ENCODE results near the gene RABGAP1L.
A peak's percentile ranks its signal among the peaks of the same experiment; 100 is the strongest.
"Not testable (repeated sequence)": the region's sequence is repeated elsewhere in the genome, so short reads cannot be mapped to it uniquely, and the experiment has no call there.

Gene RABGAP1L

GRCh38 chr1:174232761-174233160 lies 73.4 kb downstream of the RABGAP1L start:
- no peaks in the 10 kb centered on the region for H3K4me1 ChIP-seq (ENCODE audit: control insufficient read depth, insufficient read depth, low read length, poor library complexity, severe bottlenecking)
- no peak overlapping the region for H3K4me3 ChIP-seq (ENCODE audit: insufficient read depth, low read depth, low read length, poor library complexity, severe bottlenecking)
- H3K27me3 ChIP-seq (replicated peaks; ENCODE audit: control insufficient read depth, insufficient read depth, low read length, poor library complexity, severe bottlenecking): no peaks in the 10 kb centered on the region
- DNase-seq: no peak
- H3K9me3 ChIP-seq (ENCODE audit: control insufficient read depth, low read length): no peaks in the 10 kb centered on the region
- no peak overlapping the region for H3K27ac ChIP-seq (ENCODE audit: insufficient read depth, low read length, poor library complexity, severe bottlenecking)
- peaks cover 17% of the 10 kb centered on the region for H3K36me3 ChIP-seq (ENCODE audit: control insufficient read depth, insufficient read depth, low read length)

GRCh38 chr1:174238845-174239501 lies 79.7 kb downstream of the RABGAP1L start:
- H3K27me3 ChIP-seq (replicated peaks; ENCODE audit: control insufficient read depth, insufficient read depth, low read length, poor library complexity, severe bottlenecking); H3K4me3 ChIP-seq (ENCODE audit: insufficient read depth, low read depth, low read length, poor library complexity, severe bottlenecking); H3K27ac ChIP-seq (ENCODE audit: insufficient read depth, low read length, poor library complexity, severe bottlenecking); DNase-seq; H3K4me1 ChIP-seq (ENCODE audit: control insufficient read depth, insufficient read depth, low read length, poor library complexity, severe bottlenecking); H3K9me3 ChIP-seq (ENCODE audit: control insufficient read depth, low read length); H3K36me3 ChIP-seq (ENCODE audit: control insufficient read depth, insufficient read depth, low read length): not testable (repeated sequence)

- Histone ChIP-seq H3K27me3 (replicated peaks; ENCODE audit: control insufficient read depth, insufficient read depth, low read length, poor library complexity, severe bottlenecking) (no peaks in the 10 kb centered on the region), H3K4me1 (ENCODE audit: control insufficient read depth, insufficient read depth, low read length, poor library complexity, severe bottlenecking) (no peaks in the 10 kb centered on the region), H3K4me3 (ENCODE audit: insufficient read depth, low read depth, low read length, poor library complexity, severe bottlenecking) (no peak overlapping the region), H3K9me3 (ENCODE audit: control insufficient read depth, low read length) (no peaks in the 10 kb centered on the region), H3K36me3 (ENCODE audit: control insufficient read depth, insufficient read depth, low read length) (peaks cover 14% of the 10 kb centered on the region), H3K27ac (ENCODE audit: insufficient read depth, low read length, poor library complexity, severe bottlenecking) (no peak overlapping the region)
- DNase-seq: no peak
Measured at GRCh38 chr1:174239541-174239940, 80.2 kb downstream of the RABGAP1L start.

GRCh38 chr1:174242856-174243255 lies 83.5 kb downstream of the RABGAP1L start:
- DNase-seq: no peak
- Histone ChIP-seq H3K36me3 (ENCODE audit: control insufficient read depth, insufficient read depth, low read length) (peaks cover 14% of the 10 kb centered on the region), H3K9me3 (ENCODE audit: control insufficient read depth, low read length) (no peaks in the 10 kb centered on the region), H3K4me3 (ENCODE audit: insufficient read depth, low read depth, low read length, poor library complexity, severe bottlenecking) (no peak overlapping the region), H3K4me1 (ENCODE audit: control insufficient read depth, insufficient read depth, low read length, poor library complexity, severe bottlenecking) (no peaks in the 10 kb centered on the region), H3K27ac (ENCODE audit: insufficient read depth, low read length, poor library complexity, severe bottlenecking) (no peak overlapping the region), H3K27me3 (replicated peaks; ENCODE audit: control insufficient read depth, insufficient read depth, low read length, poor library complexity, severe bottlenecking) (no peaks in the 10 kb centered on the region)

DNA sequence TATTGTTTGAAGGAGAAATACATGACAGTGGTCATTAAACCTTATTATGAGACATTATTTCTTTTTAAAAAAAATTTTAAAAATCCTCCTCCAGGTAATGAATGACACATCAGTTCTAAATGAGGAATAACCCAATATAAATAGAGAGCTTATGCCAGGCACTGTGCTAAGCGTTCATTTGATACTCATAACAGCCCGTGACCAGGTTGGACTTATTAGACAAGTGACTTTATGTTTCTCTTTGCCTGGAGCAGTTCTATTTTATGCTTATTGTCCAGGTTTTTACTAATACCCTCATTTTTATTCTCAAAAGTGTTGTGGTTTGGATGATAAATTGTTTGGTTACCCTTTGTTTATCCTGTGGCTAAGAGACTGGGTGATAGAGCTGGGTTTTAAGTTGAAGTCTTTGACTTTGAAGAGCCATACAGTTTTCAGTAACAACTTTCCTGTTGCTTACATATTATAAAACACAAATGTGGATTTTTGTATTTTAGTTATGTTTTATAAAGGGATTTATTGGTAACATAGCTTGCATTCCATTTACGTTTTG lies 84.2 kb downstream of the RABGAP1L start:
- Histone ChIP-seq H3K9me3 (ENCODE audit: control insufficient read depth, low read length) (no peaks in the 10 kb centered on the region), H3K4me3 (ENCODE audit: insufficient read depth, low read depth, low read length, poor library complexity, severe bottlenecking) (no peak overlapping the region), H3K27ac (ENCODE audit: insufficient read depth, low read length, poor library complexity, severe bottlenecking) (no peak overlapping the region), H3K27me3 (replicated peaks; ENCODE audit: control insufficient read depth, insufficient read depth, low read length, poor library complexity, severe bottlenecking) (no peaks in the 10 kb centered on the region), H3K36me3 (ENCODE audit: control insufficient read depth, insufficient read depth, low read length) (peaks cover 14% of the 10 kb centered on the region), H3K4me1 (ENCODE audit: control insufficient read depth, insufficient read depth, low read length, poor library complexity, severe bottlenecking) (no peaks in the 10 kb centered on the region)
- DNase-seq: no peak

DNA sequence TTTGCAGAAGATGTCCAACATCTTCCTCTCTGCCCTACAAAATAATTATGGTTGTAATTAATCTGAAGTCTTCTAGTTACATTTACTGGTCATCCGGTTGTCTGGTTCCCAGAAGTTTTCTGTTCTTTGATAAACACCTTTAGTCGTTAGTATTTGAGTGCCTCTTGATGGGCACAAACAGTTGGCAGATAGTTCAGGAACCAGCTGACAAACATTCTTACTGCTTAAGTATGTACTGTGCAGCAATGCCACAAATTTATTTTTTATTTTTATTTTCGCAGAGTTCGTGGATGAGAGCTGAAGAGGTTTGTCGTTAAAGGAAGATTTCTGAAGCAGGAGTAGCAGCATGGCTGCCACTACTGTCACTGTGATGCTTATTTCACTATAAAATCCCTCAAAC lies 84.7 kb downstream of the RABGAP1L start:
- Histone ChIP-seq H3K4me3 (ENCODE audit: insufficient read depth, low read depth, low read length, poor library complexity, severe bottlenecking) (no peak overlapping the region), H3K27me3 (replicated peaks; ENCODE audit: control insufficient read depth, insufficient read depth, low read length, poor library complexity, severe bottlenecking) (no peaks in the 10 kb centered on the region), H3K4me1 (ENCODE audit: control insufficient read depth, insufficient read depth, low read length, poor library complexity, severe bottlenecking) (no peaks in the 10 kb centered on the region), H3K27ac (ENCODE audit: insufficient read depth, low read length, poor library complexity, severe bottlenecking) (no peak overlapping the region), H3K36me3 (ENCODE audit: control insufficient read depth, insufficient read depth, low read length) (peaks cover 14% of the 10 kb centered on the region), H3K9me3 (ENCODE audit: control insufficient read depth, low read length) (no peaks in the 10 kb centered on the region)
- DNase-seq: no peak

GRCh38 chr1:174247472-174247871 lies 88.2 kb downstream of the RABGAP1L start:
- no peak overlapping the region for H3K27ac ChIP-seq (ENCODE audit: insufficient read depth, low read length, poor library complexity, severe bottlenecking)
- no peak for DNase-seq
- H3K27me3 ChIP-seq (replicated peaks; ENCODE audit: control insufficient read depth, insufficient read depth, low read length, poor library complexity, severe bottlenecking): no peaks in the 10 kb centered on the region
- H3K4me1 ChIP-seq (ENCODE audit: control insufficient read depth, insufficient read depth, low read length, poor library complexity, severe bottlenecking): no peaks in the 10 kb centered on the region
- peaks cover 10% of the 10 kb centered on the region for H3K36me3 ChIP-seq (ENCODE audit: control insufficient read depth, insufficient read depth, low read length)
- H3K4me3 ChIP-seq (ENCODE audit: insufficient read depth, low read depth, low read length, poor library complexity, severe bottlenecking): no peak overlapping the region
- H3K9me3 ChIP-seq (ENCODE audit: control insufficient read depth, low read length): no peaks in the 10 kb centered on the region

- H3K36me3 ChIP-seq (ENCODE audit: control insufficient read depth, insufficient read depth, low read length): peaks cover 6% of the 10 kb centered on the region
- no peak overlapping the region for H3K4me3 ChIP-seq (ENCODE audit: insufficient read depth, low read depth, low read length, poor library complexity, severe bottlenecking)
- H3K9me3 ChIP-seq (ENCODE audit: control insufficient read depth, low read length): no peaks in the 10 kb centered on the region
- H3K27ac ChIP-seq (ENCODE audit: insufficient read depth, low read length, poor library complexity, severe bottlenecking): no peak overlapping the region
- DNase-seq: no peak
- H3K4me1 ChIP-seq (ENCODE audit: control insufficient read depth, insufficient read depth, low read length, poor library complexity, severe bottlenecking): no peaks in the 10 kb centered on the region
- no peaks in the 10 kb centered on the region for H3K27me3 ChIP-seq (replicated peaks; ENCODE audit: control insufficient read depth, insufficient read depth, low read length, poor library complexity, severe bottlenecking)
Measured at GRCh38 chr1:174248041-174248440, 88.7 kb downstream of the RABGAP1L start.

GRCh38 chr1:174256386-174256785 lies 97.1 kb downstream of the RABGAP1L start:
- not testable (repeated sequence) for H3K27me3 ChIP-seq (replicated peaks; ENCODE audit: control insufficient read depth, insufficient read depth, low read length, poor library complexity, severe bottlenecking); H3K9me3 ChIP-seq (ENCODE audit: control insufficient read depth, low read length); DNase-seq; H3K36me3 ChIP-seq (ENCODE audit: control insufficient read depth, insufficient read depth, low read length); H3K4me1 ChIP-seq (ENCODE audit: control insufficient read depth, insufficient read depth, low read length, poor library complexity, severe bottlenecking); H3K27ac ChIP-seq (ENCODE audit: insufficient read depth, low read length, poor library complexity, severe bottlenecking); H3K4me3 ChIP-seq (ENCODE audit: insufficient read depth, low read depth, low read length, poor library complexity, severe bottlenecking)

DNA sequence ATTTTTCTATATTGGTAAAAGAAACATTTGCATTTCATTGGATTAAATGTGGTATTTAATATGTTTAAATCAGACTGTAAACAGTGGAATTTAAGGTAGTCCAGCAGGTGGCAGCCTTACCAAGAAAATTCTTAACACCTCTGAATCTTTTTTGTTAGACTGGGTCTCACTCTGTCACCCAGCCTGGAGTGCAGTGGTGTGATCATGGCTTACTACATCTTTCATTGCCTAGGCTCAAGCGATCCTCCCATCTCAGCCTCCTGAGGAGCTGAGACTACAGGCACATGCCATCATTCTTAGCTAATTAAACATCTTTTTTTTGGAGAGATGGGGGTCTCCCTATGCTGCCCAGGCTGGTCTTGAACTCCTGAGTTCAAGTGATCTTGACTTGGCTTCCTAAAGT lies 98.8 kb downstream of the RABGAP1L start:
- Histone ChIP-seq H3K27ac (ENCODE audit: insufficient read depth, low read length, poor library complexity, severe bottlenecking) (no peak overlapping the region), H3K27me3 (replicated peaks; ENCODE audit: control insufficient read depth, insufficient read depth, low read length, poor library complexity, severe bottlenecking) (no peaks in the 10 kb centered on the region), H3K4me1 (ENCODE audit: control insufficient read depth, insufficient read depth, low read length, poor library complexity, severe bottlenecking) (no peaks in the 10 kb centered on the region), H3K4me3 (ENCODE audit: insufficient read depth, low read depth, low read length, poor library complexity, severe bottlenecking) (no peak overlapping the region), H3K9me3 (ENCODE audit: control insufficient read depth, low read length) (no peaks in the 10 kb centered on the region), H3K36me3 (ENCODE audit: control insufficient read depth, insufficient read depth, low read length) (peaks cover 5% of the 10 kb centered on the region)
- peak in 1 of 3 donors; percentile 19 for DNase-seq

Measured in effector memory CD4-positive, alpha-beta T cell (primary cell).